SK-N-SH treated with all-trans-retinoic acid at 6 μM for 48 hours (cell line): ENCODE data around the gene PAQR5.

Experiments
- PATZ1 ChIP-seq: fragments of 250-450 bp; sonication (Bioruptor Pico); IDR thresholded peaks from 2 replicates; pipeline ENCODE4 v1.8.0; 2020; ENCODE audit warnings: mild to moderate bottlenecking, moderate library complexity, borderline replicate concordance
- ZNF70 ChIP-seq: fragments of 450-650 bp; formaldehyde crosslinking; IDR thresholded peaks from 2 replicates; pipeline ENCODE4 v1.5.0; 2020; ENCODE audit warnings: mild to moderate bottlenecking, moderate library complexity

GRCh38 chr15:69395991-69396390 is 97.3 kb downstream of the PAQR5 start:
- TF ChIP-seq PATZ1, result no peak
- TF ChIP-seq ZNF70 (CRISPR knock-in tag), result no peak
